Measurements from ENCODE around the gene GET3.
"Not testable (repeated sequence)": the region's sequence is repeated elsewhere in the genome, so short reads cannot be mapped to it uniquely, and the experiment has no call there.

GET3 gene

GRCh38 chr19:12698138-12698537 lies 39.2 kb upstream of the GET3 start:
- peaks cover 4% of the 10 kb centered on the region; the same call in 1 of the 2 replicates for H3K4me1 ChIP-seq (ENCODE audit: control insufficient read depth, insufficient read depth, low read length)
- H3K27ac ChIP-seq (ENCODE audit: low read depth, low read length): no peak overlapping the region
- H3K27me3 ChIP-seq (ENCODE audit: control insufficient read depth, insufficient read depth, low read length): no peaks in the 10 kb centered on the region
- H3K9me3 ChIP-seq (ENCODE audit: control insufficient read depth, insufficient read depth, low read depth, low read length): no peaks in the 10 kb centered on the region
- H3K4me3 ChIP-seq (ENCODE audit: low read depth, low read length): no peak overlapping the region
- H3K36me3 ChIP-seq (ENCODE audit: control insufficient read depth, insufficient read depth, low read length): peaks cover 46% of the 10 kb centered on the region
- H3K9ac ChIP-seq (ENCODE audit: low read length): no peak overlapping the region

- H3K9ac ChIP-seq (ENCODE audit: low read length): no peak overlapping the region
- H3K4me3 ChIP-seq (ENCODE audit: low read depth, low read length): no peak overlapping the region
- peaks cover 81% of the 10 kb centered on the region for H3K36me3 ChIP-seq (ENCODE audit: control insufficient read depth, insufficient read depth, low read length)
- no peaks in the 10 kb centered on the region for H3K9me3 ChIP-seq (ENCODE audit: control insufficient read depth, insufficient read depth, low read depth, low read length)
- no peaks in the 10 kb centered on the region for H3K27me3 ChIP-seq (ENCODE audit: control insufficient read depth, insufficient read depth, low read length)
- 0 out of 2 replicates have a peak, but pooled peaks cover 5% of the 10 kb centered on the region for H3K4me1 ChIP-seq (ENCODE audit: control insufficient read depth, insufficient read depth, low read length)
- no peak overlapping the region for H3K27ac ChIP-seq (ENCODE audit: low read depth, low read length)
These were observed 35.6 kb upstream of the GET3 start for GRCh38 chr19:12701596-12702282.

- no peaks in the 10 kb centered on the region for H3K9me3 ChIP-seq (ENCODE audit: control insufficient read depth, insufficient read depth, low read depth, low read length)
- H3K4me1 ChIP-seq (ENCODE audit: control insufficient read depth, insufficient read depth, low read length): 0 out of 2 replicates have a peak, but pooled peaks cover 5% of the 10 kb centered on the region
- H3K9ac ChIP-seq (ENCODE audit: low read length): no peak overlapping the region
- H3K4me3 ChIP-seq (ENCODE audit: low read depth, low read length): no peak overlapping the region
- H3K27me3 ChIP-seq (ENCODE audit: control insufficient read depth, insufficient read depth, low read length): no peaks in the 10 kb centered on the region
- peaks cover 89% of the 10 kb centered on the region for H3K36me3 ChIP-seq (ENCODE audit: control insufficient read depth, insufficient read depth, low read length)
- H3K27ac ChIP-seq (ENCODE audit: low read depth, low read length): no peak overlapping the region
These were observed 34.3 kb upstream of the GET3 start for GRCh38 chr19:12703046-12703445.

GRCh38 chr19:12705169-12705568 lies 32.1 kb upstream of the GET3 start:
- Histone ChIP-seq H3K4me3 (ENCODE audit: low read depth, low read length) (no peak overlapping the region), H3K9ac (ENCODE audit: low read length) (no peak overlapping the region), H3K9me3 (ENCODE audit: control insufficient read depth, insufficient read depth, low read depth, low read length) (no peaks in the 10 kb centered on the region), H3K27ac (ENCODE audit: low read depth, low read length) (no peak overlapping the region), H3K36me3 (ENCODE audit: control insufficient read depth, insufficient read depth, low read length) (peaks cover 90% of the 10 kb centered on the region), H3K27me3 (ENCODE audit: control insufficient read depth, insufficient read depth, low read length) (no peaks in the 10 kb centered on the region), H3K4me1 (ENCODE audit: control insufficient read depth, insufficient read depth, low read length) (0 out of 2 replicates have a peak, but pooled peaks cover 5% of the 10 kb centered on the region)

GRCh38 chr19:12705654-12706331 lies 31.5 kb upstream of the GET3 start:
- Histone ChIP-seq H3K9ac (ENCODE audit: low read length) (no peak overlapping the region), H3K27ac (ENCODE audit: low read depth, low read length) (no peak overlapping the region), H3K27me3 (ENCODE audit: control insufficient read depth, insufficient read depth, low read length) (no peaks in the 10 kb centered on the region), H3K9me3 (ENCODE audit: control insufficient read depth, insufficient read depth, low read depth, low read length) (no peaks in the 10 kb centered on the region), H3K4me1 (ENCODE audit: control insufficient read depth, insufficient read depth, low read length) (0 out of 2 replicates have a peak, but pooled peaks cover 5% of the 10 kb centered on the region), H3K4me3 (ENCODE audit: low read depth, low read length) (no peak overlapping the region), H3K36me3 (ENCODE audit: control insufficient read depth, insufficient read depth, low read length) (peaks cover 91% of the 10 kb centered on the region)

GRCh38 chr19:12706332-12706718 lies 31.0 kb upstream of the GET3 start:
- 0 out of 2 replicates have a peak, but pooled peaks cover 5% of the 10 kb centered on the region for H3K4me1 ChIP-seq (ENCODE audit: control insufficient read depth, insufficient read depth, low read length)
- no peaks in the 10 kb centered on the region for H3K27me3 ChIP-seq (ENCODE audit: control insufficient read depth, insufficient read depth, low read length)
- no peak overlapping the region for H3K4me3 ChIP-seq (ENCODE audit: low read depth, low read length)
- H3K36me3 ChIP-seq (ENCODE audit: control insufficient read depth, insufficient read depth, low read length): peaks cover 91% of the 10 kb centered on the region
- H3K9me3 ChIP-seq (ENCODE audit: control insufficient read depth, insufficient read depth, low read depth, low read length): no peaks in the 10 kb centered on the region
- H3K9ac ChIP-seq (ENCODE audit: low read length): no peak overlapping the region
- H3K27ac ChIP-seq (ENCODE audit: low read depth, low read length): no peak overlapping the region

GRCh38 chr19:12708641-12709040 lies 28.7 kb upstream of the GET3 start:
- H3K4me3 ChIP-seq (ENCODE audit: low read depth, low read length): no peak overlapping the region
- H3K9me3 ChIP-seq (ENCODE audit: control insufficient read depth, insufficient read depth, low read depth, low read length): no peaks in the 10 kb centered on the region
- 0 out of 2 replicates have a peak, but pooled peaks cover under 1% of the 10 kb centered on the region for H3K4me1 ChIP-seq (ENCODE audit: control insufficient read depth, insufficient read depth, low read length)
- H3K27me3 ChIP-seq (ENCODE audit: control insufficient read depth, insufficient read depth, low read length): no peaks in the 10 kb centered on the region
- H3K27ac ChIP-seq (ENCODE audit: low read depth, low read length): no peak overlapping the region
- H3K9ac ChIP-seq (ENCODE audit: low read length): no peak overlapping the region
- H3K36me3 ChIP-seq (ENCODE audit: control insufficient read depth, insufficient read depth, low read length): peaks cover 89% of the 10 kb centered on the region

GRCh38 chr19:12711187-12711586 lies 26.1 kb upstream of the GET3 start:
- H3K4me3 ChIP-seq (ENCODE audit: low read depth, low read length): no peak overlapping the region
- peaks cover 88% of the 10 kb centered on the region for H3K36me3 ChIP-seq (ENCODE audit: control insufficient read depth, insufficient read depth, low read length)
- no peak overlapping the region for H3K9ac ChIP-seq (ENCODE audit: low read length)

GRCh38 chr19:12712077-12712476 lies 25.2 kb upstream of the GET3 start:
- H3K36me3 ChIP-seq (ENCODE audit: control insufficient read depth, insufficient read depth, low read length): peaks cover 87% of the 10 kb centered on the region
- not testable (repeated sequence) for H3K27me3 ChIP-seq (ENCODE audit: control insufficient read depth, insufficient read depth, low read length); H3K27ac ChIP-seq (ENCODE audit: low read depth, low read length); H3K4me1 ChIP-seq (ENCODE audit: control insufficient read depth, insufficient read depth, low read length); H3K4me3 ChIP-seq (ENCODE audit: low read depth, low read length); H3K9me3 ChIP-seq (ENCODE audit: control insufficient read depth, insufficient read depth, low read depth, low read length); H3K9ac ChIP-seq (ENCODE audit: low read length)

More at GRCh38 chr19:12711187-12711586, 26.1 kb upstream of the GET3 start:
- H3K27ac ChIP-seq (ENCODE audit: low read depth, low read length): no peak overlapping the region
- H3K9me3 ChIP-seq (ENCODE audit: control insufficient read depth, insufficient read depth, low read depth, low read length): no peaks in the 10 kb centered on the region
- no peaks in the 10 kb centered on the region for H3K4me1 ChIP-seq (ENCODE audit: control insufficient read depth, insufficient read depth, low read length)
- H3K27me3 ChIP-seq (ENCODE audit: control insufficient read depth, insufficient read depth, low read length): no peaks in the 10 kb centered on the region

GRCh38 chr19:12713304-12713703 lies 24.0 kb upstream of the GET3 start:
- not testable (repeated sequence) for H3K4me3 ChIP-seq (ENCODE audit: low read depth, low read length); H3K27me3 ChIP-seq (ENCODE audit: control insufficient read depth, insufficient read depth, low read length); H3K27ac ChIP-seq (ENCODE audit: low read depth, low read length); H3K9ac ChIP-seq (ENCODE audit: low read length); H3K4me1 ChIP-seq (ENCODE audit: control insufficient read depth, insufficient read depth, low read length); H3K9me3 ChIP-seq (ENCODE audit: control insufficient read depth, insufficient read depth, low read depth, low read length)
- peaks cover 87% of the 10 kb centered on the region for H3K36me3 ChIP-seq (ENCODE audit: control insufficient read depth, insufficient read depth, low read length)

GRCh38 chr19:12715102-12715501 lies 22.2 kb upstream of the GET3 start:
- H3K9me3 ChIP-seq (ENCODE audit: control insufficient read depth, insufficient read depth, low read depth, low read length): no peaks in the 10 kb centered on the region
- peaks cover 83% of the 10 kb centered on the region for H3K36me3 ChIP-seq (ENCODE audit: control insufficient read depth, insufficient read depth, low read length)
- H3K4me1 ChIP-seq (ENCODE audit: control insufficient read depth, insufficient read depth, low read length): no peaks in the 10 kb centered on the region
- no peak overlapping the region for H3K9ac ChIP-seq (ENCODE audit: low read length)
- H3K27ac ChIP-seq (ENCODE audit: low read depth, low read length): no peak overlapping the region
- H3K4me3 ChIP-seq (ENCODE audit: low read depth, low read length): no peak overlapping the region
- no peaks in the 10 kb centered on the region for H3K27me3 ChIP-seq (ENCODE audit: control insufficient read depth, insufficient read depth, low read length)
